Activated T-cell treated with anti-CD3 and anti-CD28 coated beads for 48 hours (primary cell): Measurements from ENCODE around the gene KLF2.

Experiments used
- DNase-seq: peaks from one replicate; pipeline ENCODE4 v3.0.0-alpha.2; 2020; ENCODE audit warnings: low read depth

The KLF2 gene

DNA sequence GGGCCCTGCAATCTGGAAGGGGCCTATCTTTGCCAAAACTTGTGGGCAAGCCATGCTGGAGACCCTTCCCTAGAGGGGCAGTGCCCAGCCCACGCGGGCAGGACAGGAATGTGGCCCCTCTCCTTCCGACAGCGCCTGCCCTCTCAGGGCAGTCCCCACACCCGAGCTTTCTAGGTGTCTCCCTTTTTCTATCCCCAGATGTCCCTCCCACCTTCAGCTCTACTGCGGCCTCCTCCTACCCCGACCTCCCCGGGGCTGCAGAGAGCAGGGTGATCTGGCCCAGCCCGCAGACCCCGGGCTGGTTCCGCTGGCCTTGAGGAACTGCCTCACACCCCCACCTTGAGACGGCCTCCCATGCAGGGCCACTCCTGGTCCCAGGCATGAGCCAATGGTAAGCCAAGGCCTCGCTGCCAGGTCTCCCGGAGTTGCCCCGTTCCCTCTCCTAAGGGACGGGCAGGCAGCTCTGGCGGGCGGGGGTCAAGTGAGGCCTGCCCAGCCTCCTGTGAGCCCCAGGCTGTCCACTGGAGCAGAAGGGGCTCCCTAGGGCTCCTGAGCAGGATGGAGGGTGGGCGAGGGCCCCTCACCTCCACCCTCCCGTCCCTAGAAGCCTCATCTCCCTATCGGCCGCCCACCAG, 39.7 kb downstream of the KLF2 start:
- DNase-seq = no peak

- DNase-seq = no peak
These were observed 40.8 kb downstream of the KLF2 start for GRCh38 chr19:16365300-16365996.

- DNase-seq = no peak
These were observed 41.4 kb downstream of the KLF2 start for GRCh38 chr19:16366056-16366432.

DNA sequence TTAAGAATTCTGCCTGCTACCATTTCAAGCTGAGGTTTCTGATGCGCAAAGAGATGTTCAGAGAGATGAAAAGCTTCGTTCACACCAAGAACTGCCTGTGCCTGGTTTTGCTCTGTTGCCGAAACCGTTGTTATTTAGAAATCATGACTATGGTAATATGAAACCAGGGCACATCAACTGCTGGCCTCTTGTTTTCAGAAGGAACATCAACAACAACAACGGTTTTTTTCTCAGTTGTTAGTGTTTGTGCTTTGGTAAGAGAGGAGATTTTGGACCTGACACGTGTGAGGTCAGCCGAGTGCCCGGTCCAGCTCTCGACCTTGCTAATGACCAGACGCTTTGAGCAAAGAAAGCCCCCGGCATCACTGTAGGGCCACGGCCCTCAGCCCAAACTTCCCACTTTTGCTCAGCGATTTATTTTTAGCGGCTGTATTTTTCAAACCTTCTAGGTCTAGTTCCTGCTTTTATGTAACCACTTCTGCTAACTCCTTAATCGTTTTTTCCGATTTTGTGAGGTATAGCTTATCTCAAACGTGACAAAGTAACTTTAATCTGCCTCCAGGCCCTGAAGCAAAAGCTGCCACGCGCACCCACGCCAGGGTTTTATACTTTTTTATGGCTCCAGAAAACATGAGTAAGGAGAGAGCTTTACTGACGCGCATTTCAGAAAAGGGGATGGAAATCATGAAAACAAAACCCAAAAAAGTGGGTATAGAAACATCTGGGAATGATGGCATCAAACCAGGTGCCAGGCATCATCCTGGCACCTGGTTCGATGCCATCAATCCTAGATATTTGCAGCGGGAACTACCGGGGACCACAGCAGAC, 42.0 kb downstream of the KLF2 start:
- DNase-seq = no peak

DNA sequence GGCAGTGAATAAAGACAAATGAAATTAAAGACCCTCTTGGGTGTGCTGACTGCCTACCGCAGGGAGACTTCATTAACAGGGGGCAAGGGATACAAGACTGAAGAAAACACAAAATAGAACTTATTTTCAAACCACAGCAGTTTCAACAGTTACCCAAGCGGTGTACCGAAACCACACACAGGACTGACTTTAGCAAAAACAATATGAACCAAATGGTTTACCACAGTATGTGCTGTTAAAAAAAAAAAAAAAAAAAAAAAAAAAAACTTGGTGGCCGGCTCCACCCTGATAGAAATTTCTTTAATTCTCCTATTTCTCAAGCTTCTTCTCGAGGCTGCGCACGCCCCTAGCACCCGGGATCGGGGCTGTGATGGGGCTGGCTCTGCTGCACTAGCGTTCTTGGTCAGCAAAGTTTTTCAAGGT, 42.6 kb downstream of the KLF2 start:
- no peak for DNase-seq

DNA sequence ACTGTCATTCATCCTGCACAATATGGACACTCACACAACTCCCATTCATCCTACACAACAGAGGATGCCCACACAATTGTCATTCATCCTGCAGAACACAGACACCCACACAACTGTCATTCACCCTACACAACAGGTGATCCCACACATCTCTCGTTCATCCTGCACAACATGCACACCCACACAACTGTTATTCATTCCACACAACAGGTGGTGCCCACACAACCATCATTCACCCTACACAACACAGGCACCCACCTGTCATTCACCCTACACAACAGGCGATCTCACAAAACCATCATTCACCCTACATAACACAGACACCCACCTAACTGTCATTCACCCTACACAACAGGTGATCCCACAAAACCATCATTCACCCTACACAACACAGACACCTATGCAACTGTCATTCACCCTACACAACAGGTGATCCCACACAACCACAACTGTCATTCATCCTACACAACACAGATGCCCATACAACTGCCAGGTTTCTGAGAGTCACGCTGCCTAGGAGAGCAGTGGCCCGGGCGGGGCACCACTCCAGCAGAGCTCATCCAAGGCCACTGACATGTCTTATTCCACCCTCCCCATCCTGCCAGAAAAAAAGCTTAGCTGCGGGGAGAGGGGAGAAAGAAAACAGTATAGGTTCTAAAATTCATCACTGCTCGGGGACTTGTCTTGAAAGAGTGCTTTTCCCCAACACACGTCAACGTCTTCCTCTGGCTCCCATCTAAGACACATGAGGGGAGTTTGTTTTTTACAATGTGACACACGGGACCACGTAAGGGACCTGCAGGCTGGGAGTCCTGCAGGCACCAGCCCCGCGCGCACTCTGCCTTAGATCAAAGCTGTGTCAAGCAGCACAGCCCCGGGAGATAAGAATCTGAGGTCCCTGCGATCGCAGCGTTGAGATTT, 44.0 kb downstream of the KLF2 start:
- peak; percentile 24 for DNase-seq

DNA sequence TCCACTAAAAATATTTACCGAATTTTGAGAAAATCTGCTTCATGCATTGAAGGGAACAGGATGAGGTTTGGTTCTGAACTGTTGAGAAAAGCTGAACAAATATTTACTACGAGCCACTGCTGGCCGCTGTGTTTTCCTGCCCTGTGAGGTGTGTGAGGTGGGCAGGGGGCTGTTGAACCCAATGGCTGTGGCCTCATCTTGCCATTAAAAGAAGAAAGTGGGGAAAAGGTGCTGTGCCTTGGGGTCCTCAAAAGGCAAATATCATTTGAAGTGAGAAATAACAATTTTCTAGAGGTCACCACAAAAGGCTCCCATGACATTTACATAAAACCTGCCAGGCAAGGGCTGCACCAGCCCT, 44.7 kb downstream of the KLF2 start:
- no peak for DNase-seq

GRCh38 chr19:16369664-16370576, 45.3 kb downstream of the KLF2 start:
- no peak for DNase-seq

- no peak for DNase-seq
These were observed 46.2 kb downstream of the KLF2 start for GRCh38 chr19:16370641-16371391.

DNA sequence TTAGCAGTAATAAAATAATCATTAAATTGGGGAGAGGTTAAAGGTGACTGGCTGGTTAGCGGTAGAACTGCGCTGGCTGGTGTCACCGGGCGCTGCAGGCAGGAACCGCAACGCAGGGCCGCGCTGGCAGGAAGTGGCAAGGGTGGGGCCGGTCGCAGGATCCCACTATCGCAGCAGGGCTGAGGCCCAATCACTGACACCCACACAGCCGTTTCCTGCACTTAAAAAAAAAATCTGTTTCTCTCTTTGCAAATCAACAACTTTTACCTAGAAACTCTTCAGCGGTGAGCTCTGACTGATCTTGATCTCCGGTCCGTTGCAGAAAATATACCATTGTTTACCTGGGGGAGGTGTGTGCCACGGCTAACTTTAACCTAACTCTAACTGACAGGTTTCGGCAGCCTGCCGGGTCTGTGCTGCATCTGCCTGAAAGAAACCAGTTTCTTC, 46.9 kb downstream of the KLF2 start:
- peak; percentile 79 for DNase-seq

- no peak for DNase-seq
These were observed 47.7 kb downstream of the KLF2 start for GRCh38 chr19:16372065-16372915.

DNA sequence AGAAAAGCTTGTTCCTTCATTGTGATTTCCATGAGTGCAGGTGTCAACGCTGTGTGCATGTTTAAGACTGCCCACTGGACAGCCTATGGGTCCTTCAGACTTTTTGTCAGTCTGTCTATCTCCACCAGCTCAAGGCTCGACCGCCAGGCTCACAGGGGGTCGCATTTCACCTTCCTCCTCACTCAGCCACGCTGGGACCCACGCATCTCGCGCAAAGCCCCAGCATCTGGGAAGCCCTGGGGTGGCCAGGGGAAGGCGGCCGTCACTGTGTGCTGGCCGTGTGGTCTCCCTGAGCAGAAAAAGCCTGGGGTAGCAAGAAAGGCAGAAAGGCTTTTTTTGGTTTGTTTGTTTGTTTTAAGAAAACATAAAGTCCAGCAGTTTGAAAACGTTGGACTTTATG, 48.5 kb downstream of the KLF2 start:
- DNase-seq = no peak

DNA sequence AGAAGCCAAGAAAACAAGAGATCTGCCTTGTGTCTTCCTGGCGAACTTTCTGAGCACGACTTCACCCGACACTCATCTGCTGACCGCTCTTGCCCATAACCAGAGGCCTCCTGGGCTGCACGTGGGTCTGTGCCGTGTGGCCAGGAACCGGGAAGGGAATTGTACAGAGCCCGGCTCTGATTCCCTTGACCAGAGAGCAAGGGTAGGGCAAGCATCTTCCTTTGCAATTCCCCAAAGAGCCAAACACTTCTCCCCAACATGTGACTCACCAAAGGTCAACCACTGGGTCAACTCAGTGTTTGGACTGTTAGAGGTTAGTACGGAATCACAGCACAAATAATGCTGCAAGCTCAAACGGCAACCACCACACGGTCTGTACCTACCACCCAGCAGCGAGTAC, 48.9 kb downstream of the KLF2 start:
- DNase-seq = no peak

- no peak for DNase-seq
These were observed 49.4 kb downstream of the KLF2 start for GRCh38 chr19:16373989-16374388.

DNA sequence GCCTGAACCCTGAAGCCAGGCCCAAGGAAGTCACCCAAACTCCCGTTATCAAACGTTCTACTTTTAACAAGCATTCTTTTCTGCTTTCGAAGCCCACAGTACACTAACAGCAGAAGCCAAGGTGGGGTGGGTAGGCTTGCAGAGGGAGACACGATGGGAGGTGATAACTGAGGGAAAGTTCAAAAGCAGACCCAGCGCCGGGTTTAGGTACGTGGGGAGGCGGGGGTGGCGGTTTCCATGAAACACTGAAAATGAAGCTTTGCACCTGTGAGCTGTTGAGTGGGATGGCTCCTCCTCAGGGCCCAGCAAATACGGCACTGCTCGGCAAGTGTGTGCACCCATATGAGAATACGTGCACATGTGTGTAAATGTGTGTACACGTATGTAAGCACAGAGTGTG, 49.8 kb downstream of the KLF2 start:
- DNase-seq = no peak

DNA sequence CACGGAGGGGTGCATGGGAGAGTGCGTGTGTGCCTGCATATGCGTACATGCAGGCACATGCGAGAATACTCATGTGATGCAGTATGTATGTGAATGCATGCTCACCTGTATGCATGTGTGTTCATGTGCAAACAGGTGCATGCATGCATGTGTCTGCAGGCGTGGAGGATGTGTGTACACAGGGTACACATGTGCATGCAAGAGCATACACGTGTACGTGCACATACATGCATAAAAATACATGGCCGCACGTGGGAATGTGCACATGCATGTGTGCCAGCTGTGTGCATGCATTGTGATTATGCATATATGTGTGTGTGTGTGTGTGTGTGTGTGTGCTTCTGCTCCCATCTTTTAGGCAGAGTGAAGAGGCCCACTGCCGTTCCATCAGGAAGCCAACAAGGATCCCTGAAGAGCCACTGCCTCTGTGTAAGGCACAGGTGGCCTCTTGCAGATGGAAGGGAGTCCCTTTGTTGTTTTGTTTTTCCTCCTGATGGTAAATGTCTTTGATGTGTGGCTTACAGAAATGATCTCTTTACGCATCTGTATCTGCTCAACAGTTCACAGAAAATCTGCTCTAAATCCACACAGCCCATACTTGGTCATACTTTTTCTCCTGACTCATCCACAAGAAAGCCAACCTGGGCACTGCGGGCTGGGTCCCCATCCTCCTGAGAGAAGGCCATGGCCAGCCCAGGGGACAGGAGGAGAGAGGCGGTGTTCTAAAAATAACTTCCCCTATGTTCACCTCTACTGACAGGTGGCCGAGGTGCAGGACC, 50.7 kb downstream of the KLF2 start:
- no peak for DNase-seq

DNA sequence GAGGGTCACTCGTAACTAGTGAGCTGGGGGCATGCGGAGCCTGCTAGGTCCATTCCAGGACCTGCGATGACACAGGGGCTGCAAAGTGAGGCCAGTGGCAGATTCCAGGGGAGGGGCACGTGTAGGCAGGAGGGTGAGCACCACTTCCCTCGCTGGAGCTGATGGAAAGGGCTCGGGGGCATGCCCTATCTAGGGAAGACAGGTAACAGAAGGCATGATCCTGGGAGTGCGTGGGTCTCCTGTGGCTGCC, 51.2 kb downstream of the KLF2 start:
- no peak for DNase-seq

GRCh38 chr19:16376241-16376640, 51.6 kb downstream of the KLF2 start:
- no peak for DNase-seq

DNA sequence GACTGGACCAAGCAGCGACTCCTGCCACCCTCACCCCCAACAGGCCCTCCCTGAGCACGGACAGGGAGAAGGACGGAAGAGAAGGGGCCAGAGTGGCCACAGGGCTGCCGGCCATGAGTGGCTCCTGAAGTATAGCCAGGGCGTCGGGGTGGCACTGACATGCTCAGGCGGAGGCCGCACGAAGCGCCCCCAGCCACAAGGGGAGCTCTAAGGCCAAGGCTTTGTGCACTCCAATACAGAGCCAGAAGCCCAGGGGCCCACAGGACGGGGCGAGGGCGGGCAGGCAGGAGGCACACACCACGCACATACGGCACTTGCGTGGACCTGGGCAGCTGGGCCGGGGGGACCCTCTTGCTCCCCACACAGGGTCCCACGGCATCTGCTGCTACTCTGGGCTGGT, 52.0 kb downstream of the KLF2 start:
- no peak for DNase-seq
